ENCODE measurements around the gene CFAP410.

DNA sequence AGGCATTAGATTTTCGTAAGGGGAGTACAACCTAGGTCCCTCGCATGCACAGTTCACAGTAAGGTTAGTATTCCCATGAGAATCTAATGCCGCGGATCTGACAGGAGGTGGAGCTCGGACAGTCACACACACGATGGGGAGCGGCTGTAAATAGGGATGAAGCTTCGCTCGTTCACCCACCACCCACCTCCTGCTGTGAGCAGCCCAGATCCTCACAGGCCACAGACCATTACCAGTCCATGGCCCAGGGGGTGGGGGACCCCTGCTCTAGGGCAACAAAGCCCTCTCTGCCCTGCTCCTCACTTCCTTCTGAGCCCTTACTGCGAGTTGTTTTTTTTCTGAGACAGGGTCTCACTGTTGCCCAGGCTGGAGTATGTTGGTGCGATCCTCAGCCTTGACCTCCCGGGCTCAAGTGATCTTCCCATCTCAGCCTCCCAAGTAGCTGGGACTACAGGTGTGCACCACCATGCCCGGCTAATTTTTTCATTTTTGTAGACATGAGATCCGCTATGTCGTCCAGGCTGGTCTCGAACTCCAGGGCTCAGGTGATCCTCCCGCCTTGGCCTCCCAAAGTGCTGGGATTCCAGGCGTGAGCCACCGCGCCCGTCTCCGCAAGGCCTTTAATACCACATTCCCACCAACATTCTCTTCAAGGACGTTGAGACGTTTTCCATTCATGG, 35.6 kb upstream of the CFAP410 start:
- TF ChIP-seq CREB1 (IDR thresholded peaks at IDR 0.05), result no peak
- TF ChIP-seq CREB1 (CRISPR knock-in tag; IDR thresholded peaks at IDR 0.05), result no peak
- TF ChIP-seq, protein P1, sequence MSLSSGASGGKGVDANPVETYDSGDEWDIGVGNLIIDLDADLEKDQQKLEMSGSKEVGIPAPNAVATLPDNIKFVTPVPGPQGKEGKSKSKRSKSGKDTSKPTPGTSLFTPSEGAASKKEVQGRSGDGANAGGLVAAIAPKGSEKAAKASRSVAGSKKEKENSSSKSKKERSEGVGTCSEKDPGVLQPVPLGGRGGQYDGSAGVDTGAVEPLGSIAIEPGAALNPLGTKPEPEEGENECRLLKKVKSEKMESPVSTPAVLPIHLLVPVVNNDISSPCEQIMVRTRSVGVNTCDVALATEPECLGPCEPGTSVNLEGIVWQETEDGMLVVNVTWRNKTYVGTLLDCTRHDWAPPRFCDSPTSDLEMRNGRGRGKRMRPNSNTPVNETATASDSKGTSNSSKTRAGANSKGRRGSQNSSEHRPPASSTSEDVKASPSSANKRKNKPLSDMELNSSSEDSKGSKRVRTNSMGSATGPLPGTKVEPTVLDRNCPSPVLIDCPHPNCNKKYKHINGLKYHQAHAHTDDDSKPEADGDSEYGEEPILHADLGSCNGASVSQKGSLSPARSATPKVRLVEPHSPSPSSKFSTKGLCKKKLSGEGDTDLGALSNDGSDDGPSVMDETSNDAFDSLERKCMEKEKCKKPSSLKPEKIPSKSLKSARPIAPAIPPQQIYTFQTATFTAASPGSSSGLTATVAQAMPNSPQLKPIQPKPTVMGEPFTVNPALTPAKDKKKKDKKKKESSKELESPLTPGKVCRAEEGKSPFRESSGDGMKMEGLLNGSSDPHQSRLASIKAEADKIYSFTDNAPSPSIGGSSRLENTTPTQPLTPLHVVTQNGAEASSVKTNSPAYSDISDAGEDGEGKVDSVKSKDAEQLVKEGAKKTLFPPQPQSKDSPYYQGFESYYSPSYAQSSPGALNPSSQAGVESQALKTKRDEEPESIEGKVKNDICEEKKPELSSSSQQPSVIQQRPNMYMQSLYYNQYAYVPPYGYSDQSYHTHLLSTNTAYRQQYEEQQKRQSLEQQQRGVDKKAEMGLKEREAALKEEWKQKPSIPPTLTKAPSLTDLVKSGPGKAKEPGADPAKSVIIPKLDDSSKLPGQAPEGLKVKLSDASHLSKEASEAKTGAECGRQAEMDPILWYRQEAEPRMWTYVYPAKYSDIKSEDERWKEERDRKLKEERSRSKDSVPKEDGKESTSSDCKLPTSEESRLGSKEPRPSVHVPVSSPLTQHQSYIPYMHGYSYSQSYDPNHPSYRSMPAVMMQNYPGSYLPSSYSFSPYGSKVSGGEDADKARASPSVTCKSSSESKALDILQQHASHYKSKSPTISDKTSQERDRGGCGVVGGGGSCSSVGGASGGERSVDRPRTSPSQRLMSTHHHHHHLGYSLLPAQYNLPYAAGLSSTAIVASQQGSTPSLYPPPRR (CRISPR knock-in tag; IDR thresholded peaks at IDR 0.05; ENCODE audit: borderline replicate concordance), result no peak
